ENCODE data around the gene GUCD1. TPM values are rescaled to one million over a fixed set of nuclear protein-coding genes. Genes with fewer than 3 reads are reported as not detected.
A peak's percentile ranks its signal among the peaks of the same experiment; 100 is the strongest.

Gene GUCD1
- total RNA-seq, 1 experiment from 2014 or later: 65.8 TPM

DNA sequence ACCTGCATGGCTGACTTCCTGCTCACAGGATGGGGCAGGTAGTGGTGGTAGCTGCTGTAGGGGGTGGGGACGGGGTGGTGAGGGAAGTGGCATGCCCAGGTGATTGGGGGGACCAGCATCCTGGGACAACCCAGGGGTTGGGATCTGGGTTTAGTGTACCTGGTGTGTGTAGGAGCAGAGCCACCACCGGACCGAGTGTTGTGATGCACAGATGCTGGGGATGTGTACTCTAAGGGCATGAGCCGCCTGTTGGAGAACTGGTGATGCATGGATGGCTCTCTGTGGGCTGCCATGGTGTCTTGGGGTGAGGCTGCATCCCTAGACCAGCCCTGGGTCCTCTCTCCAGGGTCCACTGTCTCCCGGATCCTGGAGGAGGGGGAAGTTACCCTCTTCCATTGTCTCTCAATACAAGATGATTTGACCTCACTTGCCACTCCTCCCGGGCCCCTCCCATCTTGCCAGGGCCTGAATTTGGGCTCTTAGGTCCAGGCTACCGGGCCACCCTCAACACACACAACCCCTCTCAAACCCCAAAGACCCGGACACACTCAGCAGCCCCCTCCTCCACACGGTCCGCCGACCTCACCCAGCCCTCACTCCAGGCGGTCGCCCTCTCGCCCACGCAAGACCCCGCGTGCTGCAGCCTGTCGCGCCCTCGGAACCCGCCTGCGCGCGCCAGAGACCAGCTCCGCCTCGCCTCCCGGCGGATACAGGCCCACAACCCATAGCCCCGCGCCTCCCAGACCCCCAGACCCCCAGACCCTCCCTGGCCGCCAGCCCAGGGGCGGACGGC, 37.3 kb upstream of the GUCD1 start:
- no peaks in the 10 kb centered on the region for H3K9me2 ChIP-seq (replicated peaks; ENCODE audit: low read length)
- H3K79me2 ChIP-seq (ENCODE audit: low read length): no peaks in the 10 kb centered on the region
- no peak overlapping the region for H3K27ac ChIP-seq (ENCODE audit: low read length)
- H3K27me3 ChIP-seq (ENCODE audit: low read length): no peaks in the 10 kb centered on the region
- H3K4me2 ChIP-seq (ENCODE audit: low read length): peak overlapping the region; percentile 85
- no peaks in the 10 kb centered on the region for H3K36me3 ChIP-seq (ENCODE audit: low read depth, low read length)
- peak; percentile 16; the same call in 1 of the 2 replicates for ATAC-seq
- ChIA-PET CTCF (no interaction called here), POLR2A (ENCODE audit: unreplicated experiment) (no interaction called here)
- no peaks in the 10 kb centered on the region for H4K20me1 ChIP-seq (ENCODE audit: low read length)
- no peak for DNase-seq
- intact Hi-C loops (cut with micrococcal nuclease): no loop called here
- H3F3A ChIP-seq (ENCODE audit: low read length, unreplicated experiment): no peaks in the 10 kb centered on the region
- peak overlapping the region; percentile 41 for H3K9ac ChIP-seq (ENCODE audit: low read length)
- no TSS peak for BruUV-seq (replicated peaks)
- peak overlapping the region; percentile 72 for H2AFZ ChIP-seq (ENCODE audit: low read length)
- H3K4me1 ChIP-seq (ENCODE audit: insufficient read depth, low read length): no peaks in the 10 kb centered on the region
- H3K9me3 ChIP-seq (ENCODE audit: low read length): no peaks in the 10 kb centered on the region
- no peak for TF ChIP-seq CTCF (conservative IDR thresholded peaks at IDR 0.05; ENCODE audit: low read depth, low read length)
- TF ChIP-seq EZH2phosphoT487 (IDR thresholded peaks at IDR 0.05; ENCODE audit: borderline replicate concordance, low read length): no peak
- no peak for TF ChIP-seq EZH2 (IDR thresholded peaks at IDR 0.05; ENCODE audit: low read length, unreplicated experiment)
- peak overlapping the region; percentile 73 for H3K4me3 ChIP-seq (ENCODE audit: low read length)

DNA sequence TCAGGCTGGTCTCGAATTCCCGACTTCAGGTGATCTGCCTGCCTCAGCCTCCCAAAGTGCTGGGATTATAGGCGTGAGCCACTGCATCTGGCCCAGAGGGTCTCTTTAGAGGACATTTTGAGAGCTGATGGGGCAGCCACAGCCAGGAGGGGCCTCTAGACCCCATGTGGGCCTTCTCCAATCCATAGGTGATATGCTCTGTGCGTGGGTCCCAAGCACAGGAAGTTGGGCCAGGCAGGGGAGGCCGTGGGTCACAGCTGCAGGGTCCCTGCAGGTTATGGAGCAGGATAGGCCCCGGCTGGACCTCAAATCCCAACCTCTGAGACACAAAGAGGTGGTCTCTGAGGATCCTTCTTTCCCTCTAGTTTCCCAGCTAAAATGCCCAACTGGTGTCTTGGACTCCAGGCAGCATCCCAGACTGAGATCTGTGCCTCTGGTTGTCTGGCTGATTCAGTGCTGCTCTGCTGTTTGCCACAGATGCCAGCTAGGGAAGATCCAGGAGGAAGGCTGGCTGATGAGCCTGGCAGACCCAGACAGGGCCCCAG, 36.4 kb upstream of the GUCD1 start:
- H3K36me3 ChIP-seq (ENCODE audit: low read depth, low read length): no peaks in the 10 kb centered on the region
- ChIA-PET CTCF (no interaction called here), POLR2A (ENCODE audit: unreplicated experiment) (no interaction called here)
- no peak overlapping the region for H3K4me3 ChIP-seq (ENCODE audit: low read length)
- TF ChIP-seq EZH2 (IDR thresholded peaks at IDR 0.05; ENCODE audit: low read length, unreplicated experiment) (no peak), EZH2phosphoT487 (IDR thresholded peaks at IDR 0.05; ENCODE audit: borderline replicate concordance, low read length) (no peak), CTCF (conservative IDR thresholded peaks at IDR 0.05; ENCODE audit: low read depth, low read length) (no peak)
- no peaks in the 10 kb centered on the region for H3K9me3 ChIP-seq (ENCODE audit: low read length)
- ATAC-seq (no peak), DNase-seq (no peak)
- H3K27ac ChIP-seq (ENCODE audit: low read length): no peak overlapping the region
- H3K4me2 ChIP-seq (ENCODE audit: low read length): no peak overlapping the region
- H3K9ac ChIP-seq (ENCODE audit: low read length): no peak overlapping the region
- H3K27me3 ChIP-seq (ENCODE audit: low read length): no peaks in the 10 kb centered on the region
- BruUV-seq (replicated peaks): no TSS peak
- H3F3A ChIP-seq (ENCODE audit: low read length, unreplicated experiment): no peaks in the 10 kb centered on the region
- no peaks in the 10 kb centered on the region for H3K9me2 ChIP-seq (replicated peaks; ENCODE audit: low read length)
- H3K79me2 ChIP-seq (ENCODE audit: low read length): no peaks in the 10 kb centered on the region
- H2AFZ ChIP-seq (ENCODE audit: low read length): no peak overlapping the region
- no peaks in the 10 kb centered on the region for H3K4me1 ChIP-seq (ENCODE audit: insufficient read depth, low read length)
- no peaks in the 10 kb centered on the region for H4K20me1 ChIP-seq (ENCODE audit: low read length)
- intact Hi-C loops (cut with micrococcal nuclease): no loop called here

- Histone ChIP-seq H4K20me1 (ENCODE audit: low read length) (no peaks in the 10 kb centered on the region), H3F3A (ENCODE audit: low read length, unreplicated experiment) (no peaks in the 10 kb centered on the region), H3K4me2 (ENCODE audit: low read length) (no peak overlapping the region), H2AFZ (ENCODE audit: low read length) (no peak overlapping the region), H3K9me3 (ENCODE audit: low read length) (no peaks in the 10 kb centered on the region), H3K9me2 (replicated peaks; ENCODE audit: low read length) (no peaks in the 10 kb centered on the region), H3K36me3 (ENCODE audit: low read depth, low read length) (no peaks in the 10 kb centered on the region), H3K27ac (ENCODE audit: low read length) (no peak overlapping the region), H3K4me3 (ENCODE audit: low read length) (no peak overlapping the region), H3K79me2 (ENCODE audit: low read length) (no peaks in the 10 kb centered on the region), H3K9ac (ENCODE audit: low read length) (no peak overlapping the region), H3K4me1 (ENCODE audit: insufficient read depth, low read length) (no peaks in the 10 kb centered on the region), H3K27me3 (ENCODE audit: low read length) (no peaks in the 10 kb centered on the region)
- no peak for ATAC-seq
- intact Hi-C loops (cut with micrococcal nuclease): no loop called here
- no peak for TF ChIP-seq CTCF (conservative IDR thresholded peaks at IDR 0.05; ENCODE audit: low read depth, low read length)
- TF ChIP-seq EZH2 (IDR thresholded peaks at IDR 0.05; ENCODE audit: low read length, unreplicated experiment): no peak
- TF ChIP-seq EZH2phosphoT487 (IDR thresholded peaks at IDR 0.05; ENCODE audit: borderline replicate concordance, low read length): no peak
- no TSS peak for BruUV-seq (replicated peaks)
- ChIA-PET CTCF (no interaction called here), POLR2A (ENCODE audit: unreplicated experiment) (no interaction called here)
- no peak for DNase-seq
Measured at GRCh38 chr22:24590596-24591173, 35.7 kb upstream of the GUCD1 start.

Measured in PC-3 (cell line).